Endothelial cell of umbilical vein (primary cell): ENCODE measurements around the gene MNAT1. TPM values are rescaled to one million over a fixed set of nuclear protein-coding genes. Genes with fewer than 3 reads are reported as not detected.
"Not testable (repeated sequence)": the region's sequence is repeated elsewhere in the genome, so short reads cannot be mapped to it uniquely, and the experiment has no call there.

ENCODE experiments used
- BruUV-seq: library from RNA; stranded (reverse); fragments of 400-500 nt; replicated peaks from 2 replicates; lab custom pipeline; 2021; lab: Mats Ljungman, UMichigan
- CTCF ChIA-PET: fragments of 300-600, 350-600 bp; sonication (Branson Sonifier 250); formaldehyde crosslinking; loops from one replicate; lab custom pipeline; 2021; ENCODE audit warnings: antibody characterized with exemption, inconsistent platforms; lab: Charles Lee
- POLR2A ChIA-PET: fragments of 300-600, 350-600 bp; sonication (Branson Sonifier 250); formaldehyde crosslinking; loops from one replicate; lab custom pipeline; 2021; ENCODE audit warnings: antibody characterized with exemption, inconsistent platforms; lab: Charles Lee
- DNase-seq: peaks from one replicate; pipeline ENCODE4 v3.0.0-alpha.2; 2011; ENCODE audit warnings: low read depth, low spot score
- FAIRE-seq: peaks from 2 replicates; lab custom pipeline; 2011; peaks lifted over from hg19 to GRCh38; lab: Jason Lieb, UNC
- H2AFZ ChIP-seq: 2 replicates; pipeline ENCODE4 v1.6.0; 2012; ENCODE audit warnings: low read depth, low read length, control low read depth, inconsistent platforms
- H3K27ac ChIP-seq: 2 replicates; pipeline ENCODE4 v1.5.1; 2011; ENCODE audit warnings: low read depth, mild to moderate bottlenecking, control low read depth, low read length, moderate library complexity; ENCODE audit not compliant: insufficient read depth
- H3K27me3 ChIP-seq, 2 experiments: 2 replicates each; pipeline versions ENCODE4 v1.6.0 to v1.6.1; 2011; ENCODE audit warnings: low read length in 2 of 2, mixed read lengths in 1 of 2; ENCODE audit not compliant: control insufficient read depth in 2 of 2, insufficient read depth in 2 of 2
- H3K36me3 ChIP-seq, 2 experiments: 2 replicates in 1 of 2; 3 replicates in 1 of 2; pipeline ENCODE4 v1.5.1; 2011; ENCODE audit warnings: low read length in 2 of 2, mild to moderate bottlenecking in 1 of 2, moderate library complexity in 1 of 2; ENCODE audit not compliant: control insufficient read depth in 2 of 2, insufficient read depth in 2 of 2; ENCODE audit errors: extremely low read depth in 1 of 2
- H3K4me1 ChIP-seq: 3 replicates; pipeline ENCODE4 v1.5.1; 2011; ENCODE audit warnings: mild to moderate bottlenecking, low read length; ENCODE audit not compliant: control insufficient read depth, insufficient read depth; ENCODE audit errors: extremely low read depth
- H3K4me2 ChIP-seq: 2 replicates; pipeline ENCODE4 v1.6.1; 2011; ENCODE audit warnings: low read length, control low read depth, mixed read lengths; ENCODE audit not compliant: insufficient read depth
- H3K4me3 ChIP-seq, 3 experiments: fragments of 200-600 bp in 1 of 3; sonication (generic), shearing (Covaris generic) in 1 of 3; replicated peaks in 1 of 3; 2 replicates each; pipeline ENCODE4 v1.5.1; 2011 to 2016; ENCODE audit warnings: control low read depth in 3 of 3, low read length in 3 of 3, mild to moderate bottlenecking in 2 of 3, inconsistent platforms in 1 of 3, low read depth in 1 of 3, moderate library complexity in 1 of 3; ENCODE audit not compliant: insufficient read depth in 1 of 3
- H3K79me2 ChIP-seq: 2 replicates; pipeline ENCODE4 v1.6.0; 2012; ENCODE audit warnings: low read length, inconsistent platforms; ENCODE audit not compliant: control insufficient read depth, insufficient read depth
- H3K9ac ChIP-seq: replicated peaks from 2 replicates; pipeline ENCODE3; 2011; ENCODE audit warnings: low read length, control low read depth; ENCODE audit not compliant: insufficient read depth; ENCODE audit errors: extremely low read depth
- H3K9me1 ChIP-seq: replicated peaks from 3 replicates; pipeline ENCODE4 v1.6.0; 2011; ENCODE audit warnings: mild to moderate bottlenecking, low read length; ENCODE audit not compliant: control insufficient read depth, insufficient read depth; ENCODE audit errors: extremely low read depth
- H3K9me3 ChIP-seq: replicated peaks from 2 replicates; pipeline ENCODE4 v1.5.1; 2012; ENCODE audit warnings: low read length, inconsistent platforms; ENCODE audit not compliant: control insufficient read depth, insufficient read depth
- H4K20me1 ChIP-seq: replicated peaks from 2 replicates; pipeline ENCODE3; 2011; ENCODE audit warnings: mild to moderate bottlenecking, low read length; ENCODE audit not compliant: control insufficient read depth, insufficient read depth; ENCODE audit errors: extremely low read depth
- FOS ChIP-seq: IDR thresholded peaks from 2 replicates; pipeline ENCODE4 v1.6.1; 2011; ENCODE audit warnings: mild to moderate bottlenecking, low read length, moderate library complexity, borderline replicate concordance; ENCODE audit not compliant: insufficient read depth
- MYC ChIP-seq: IDR thresholded peaks from one replicate; pipeline ENCODE4 v1.6.1; 2011; ENCODE audit warnings: mild to moderate bottlenecking, low read depth, low read length
- dilution Hi-C: fragments of 300-500 bp; cut with MboI; formaldehyde crosslinking; loops from one replicate; pipeline ENCODE4 v1.15.0; 2019; ENCODE audit warnings: low sequenced_read_pairs; ENCODE audit not compliant: extremely low pct_ligation_motif_present
- intact Hi-C: fragments of 100-400 bp; cut with micrococcal nuclease; formaldehyde crosslinking; loops from one replicate; pipeline ENCODE4 v1.10.0; 2022
- polyA plus RNA-seq, 4 experiments: library from polyadenylated mRNA; depleted of rRNA in 3 of 4; stranded (reverse) in 3 of 4; unstranded in 1 of 4; fragments of >200 nt; gene quantifications; 2 replicates each; pipeline versions ENCODE4 v1.2.1 to v1.2.3, GENCODE V29; 2011 to 2012; ENCODE audit warnings: missing spikeins in 1 of 4
- total RNA-seq: library from RNA; stranded (reverse); gene quantifications from 2 replicates; pipeline ENCODE4 v1.2.3, GENCODE V29; 2021

The MNAT1 gene
- total and polyA plus RNA-seq, 2 donors (not counting 3 experiments of a cell fraction or from before 2014, with no cell fraction given), result 35.7 to 55.7 TPM

GRCh38 chr14:60777856-60778578 is 43.5 kb downstream of the MNAT1 start:
- no TSS peak for BruUV-seq
- H3K79me2 ChIP-seq, result peaks cover 39% of the 10 kb centered on the region
- no peak overlapping the region for H3K9ac ChIP-seq
- dilution Hi-C loops, result no loop called here
- no peak overlapping the region for H2AFZ ChIP-seq
- H3K9me3 ChIP-seq, result no peaks in the 10 kb centered on the region
- H3K9me1 ChIP-seq, result no peaks in the 10 kb centered on the region
- DNase-seq, result peak; percentile 8
- ChIA-PET CTCF (no interaction called here), POLR2A (interaction anchor here (0.6 kb wide), 2 partner anchors 40 to 51 kb away, joined by 3 read pairs; no protein-coding TSS in a partner anchor)
- FAIRE-seq, result no peak
- peaks cover 4% of the 10 kb centered on the region for H4K20me1 ChIP-seq
- TF ChIP-seq FOS (peak; percentile 52), MYC (no peak)
- no peaks in the 10 kb centered on the region for H3K27me3 ChIP-seq
- no peaks in the 10 kb centered on the region for H3K36me3 ChIP-seq
- no peak overlapping the region for H3K4me3 ChIP-seq
- H3K27ac ChIP-seq, result no peak overlapping the region
- intact Hi-C loops, result no loop called here
- no peak overlapping the region for H3K4me2 ChIP-seq
- peaks cover 17% of the 10 kb centered on the region for H3K4me1 ChIP-seq

DNA sequence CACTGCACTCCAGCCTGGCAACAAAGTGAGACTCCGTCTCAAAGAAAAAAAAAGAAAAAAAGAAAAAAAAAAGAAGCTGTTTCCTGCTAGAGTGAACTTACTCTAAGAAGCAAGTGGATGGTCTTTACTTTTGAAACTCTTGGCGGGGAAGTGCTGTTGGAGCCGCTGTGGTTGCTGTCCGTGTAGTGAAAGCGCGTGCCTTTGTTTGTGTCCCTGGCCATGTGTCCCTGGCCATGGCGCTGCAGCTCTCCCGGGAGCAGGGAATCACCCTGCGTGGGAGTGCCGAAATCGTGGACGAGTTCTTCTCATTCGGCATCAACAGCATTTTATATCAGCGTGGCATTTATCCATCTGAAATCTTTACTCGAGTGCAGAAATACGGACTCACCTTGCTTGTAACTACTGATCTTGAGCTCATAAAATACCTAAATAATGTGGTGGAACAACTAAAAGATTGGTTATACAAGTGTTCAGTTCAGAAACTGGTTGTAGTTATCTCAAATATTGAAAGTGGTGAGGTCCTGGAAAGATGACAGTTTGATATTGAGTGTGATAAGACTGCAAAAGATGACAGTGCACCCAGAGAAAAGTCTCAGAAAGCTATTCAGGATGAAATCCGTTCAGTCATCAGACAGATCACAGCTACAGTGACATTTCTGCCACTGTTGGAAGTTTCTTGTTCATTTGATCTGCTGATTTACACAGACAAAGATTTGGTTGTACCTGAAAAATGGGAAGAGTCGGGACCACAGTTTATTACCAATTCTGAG is 45.4 kb downstream of the MNAT1 start:
- H3K4me3 ChIP-seq, H3K4me1 ChIP-seq, H3K27ac ChIP-seq, DNase-seq, BruUV-seq, H4K20me1 ChIP-seq, H3K4me2 ChIP-seq, H2AFZ ChIP-seq, H3K9me1 ChIP-seq, POLR2A ChIA-PET, dilution Hi-C loops, intact Hi-C loops, H3K36me3 ChIP-seq, H3K9ac ChIP-seq, FAIRE-seq, H3K9me3 ChIP-seq, H3K27me3 ChIP-seq, CTCF ChIA-PET: not testable (repeated sequence)
- peaks cover 38% of the 10 kb centered on the region for H3K79me2 ChIP-seq

DNA sequence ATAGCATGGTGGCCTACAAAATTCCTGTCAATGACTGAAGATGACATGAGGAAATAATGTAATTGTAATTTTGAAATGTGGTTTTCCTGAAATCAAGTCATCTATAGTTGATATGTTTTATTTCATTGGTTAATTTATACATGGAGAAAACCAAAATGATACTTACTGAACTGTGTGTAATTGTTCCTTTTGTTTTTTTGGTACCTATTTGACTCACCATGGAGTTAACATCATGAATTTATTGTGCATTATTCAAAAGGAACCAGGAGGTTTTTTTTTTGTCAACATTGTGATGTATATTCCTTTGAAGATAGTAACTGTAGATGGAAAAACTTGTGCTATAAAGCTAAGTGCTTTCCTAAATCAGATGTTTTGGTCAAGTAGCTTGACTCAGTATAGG is 46.0 kb downstream of the MNAT1 start:
- H3K27ac ChIP-seq, CTCF ChIA-PET, H3K9ac ChIP-seq, H2AFZ ChIP-seq, H3K9me3 ChIP-seq, dilution Hi-C loops, intact Hi-C loops, POLR2A ChIA-PET, H3K9me1 ChIP-seq, H3K4me3 ChIP-seq, H3K27me3 ChIP-seq, H4K20me1 ChIP-seq, H3K4me1 ChIP-seq, FAIRE-seq, DNase-seq, H3K36me3 ChIP-seq, BruUV-seq, H3K4me2 ChIP-seq: not testable (repeated sequence)
- H3K79me2 ChIP-seq, result peaks cover 40% of the 10 kb centered on the region
